SU-DHL-6 (cell line): ENCODE data around the gene EDDM13.

Experiments
- H2AFZ ChIP-seq: fragments of 200-600 bp; sonication (generic); 2 replicates; pipeline ENCODE4 v1.6.1; 2014; ENCODE audit warnings: low read depth, mild to moderate bottlenecking, moderate library complexity, mixed read lengths, antibody characterized with exemption, low read length; ENCODE audit not compliant: severe bottlenecking
- H3F3A ChIP-seq: fragments of 200-600 bp; shearing (Covaris generic); 2 replicates; pipeline ENCODE4 v1.6.0; 2016; ENCODE audit warnings: antibody characterized with exemption, mild to moderate bottlenecking; ENCODE audit not compliant: insufficient read depth
- H3K27ac ChIP-seq: fragments of 200-600 bp; sonication (generic); 2 replicates; pipeline ENCODE4 v1.5.1; 2016; ENCODE audit warnings: low read depth, mild to moderate bottlenecking, low read length, moderate library complexity, mixed read lengths
- H3K27me3 ChIP-seq: fragments of 200-600 bp; sonication (generic), shearing (Covaris generic); 2 replicates; pipeline ENCODE4 v1.6.0; 2014; ENCODE audit warnings: mild to moderate bottlenecking, low read length
- H3K36me3 ChIP-seq: fragments of 200-600 bp; sonication (generic); 2 replicates; pipeline ENCODE4 v1.6.1; 2014; ENCODE audit warnings: mild to moderate bottlenecking, low read length, mixed read lengths
- H3K4me2 ChIP-seq: fragments of 300-600, 200-600 bp; shearing (Covaris generic), sonication (generic); 2 replicates; pipeline ENCODE4 v1.6.0; 2014; ENCODE audit warnings: low read length, low read depth, mild to moderate bottlenecking; ENCODE audit not compliant: poor library complexity, severe bottlenecking
- H3K4me3 ChIP-seq: fragments of 200-600 bp; sonication (generic); 2 replicates; pipeline ENCODE4 v1.5.1; 2014; ENCODE audit warnings: antibody characterized with exemption, low read length, mild to moderate bottlenecking, mixed read lengths; ENCODE audit not compliant: insufficient read depth, poor library complexity, severe bottlenecking
- H3K79me2 ChIP-seq: fragments of 200-600 bp; sonication (generic); 2 replicates; pipeline ENCODE4 v1.6.1; 2014; ENCODE audit warnings: mild to moderate bottlenecking, low read length, moderate library complexity; ENCODE audit not compliant: insufficient read depth
- H3K9ac ChIP-seq: fragments of 200-600 bp; sonication (generic); 2 replicates; pipeline ENCODE4 v1.7.0; 2014; ENCODE audit warnings: mild to moderate bottlenecking, low read length
- H3K9me2 ChIP-seq: fragments of 200-600 bp; sonication (generic); replicated peaks from 2 replicates; pipeline ENCODE4 v1.6.1; 2014; ENCODE audit warnings: low read length; ENCODE audit not compliant: insufficient read depth
- H3K9me3 ChIP-seq: fragments of 200-600 bp; sonication (generic); 2 replicates; pipeline ENCODE4 v1.6.1; 2014; ENCODE audit warnings: low read length, mixed read lengths; ENCODE audit not compliant: insufficient read depth
- H4K20me1 ChIP-seq: fragments of 200-600 bp; sonication (generic); 2 replicates; pipeline ENCODE4 v1.6.1; 2014; ENCODE audit warnings: low read depth, mild to moderate bottlenecking, antibody characterized with exemption, low read length, moderate library complexity, mixed read lengths
- EZH2phosphoT487 ChIP-seq: fragments of 200-600 bp; sonication (generic), shearing (Covaris generic); conservative IDR thresholded peaks from 2 replicates; pipeline ENCODE4 v1.6.1; 2018; ENCODE audit warnings: mild to moderate bottlenecking, antibody characterized with exemption, low read length, moderate library complexity, mixed read lengths
- TF ChIP-seq, protein P1 (sequence below): fragments of 200-600 bp; sonication (generic); IDR thresholded peaks from one replicate; pipeline ENCODE4 v1.5.1; 2017; ENCODE audit warnings: antibody characterized with exemption, mild to moderate bottlenecking, low read length, moderate library complexity; ENCODE audit not compliant: insufficient read depth, poor library complexity, severe bottlenecking

The EDDM13 gene

GRCh38 chr19:56341948-56342347 lies 69.4 kb downstream of the EDDM13 start:
- Histone ChIP-seq H3K9me3 (peaks cover 18% of the 10 kb centered on the region), H3K4me3 (no peak overlapping the region), H3K4me2 (no peak overlapping the region)

DNA sequence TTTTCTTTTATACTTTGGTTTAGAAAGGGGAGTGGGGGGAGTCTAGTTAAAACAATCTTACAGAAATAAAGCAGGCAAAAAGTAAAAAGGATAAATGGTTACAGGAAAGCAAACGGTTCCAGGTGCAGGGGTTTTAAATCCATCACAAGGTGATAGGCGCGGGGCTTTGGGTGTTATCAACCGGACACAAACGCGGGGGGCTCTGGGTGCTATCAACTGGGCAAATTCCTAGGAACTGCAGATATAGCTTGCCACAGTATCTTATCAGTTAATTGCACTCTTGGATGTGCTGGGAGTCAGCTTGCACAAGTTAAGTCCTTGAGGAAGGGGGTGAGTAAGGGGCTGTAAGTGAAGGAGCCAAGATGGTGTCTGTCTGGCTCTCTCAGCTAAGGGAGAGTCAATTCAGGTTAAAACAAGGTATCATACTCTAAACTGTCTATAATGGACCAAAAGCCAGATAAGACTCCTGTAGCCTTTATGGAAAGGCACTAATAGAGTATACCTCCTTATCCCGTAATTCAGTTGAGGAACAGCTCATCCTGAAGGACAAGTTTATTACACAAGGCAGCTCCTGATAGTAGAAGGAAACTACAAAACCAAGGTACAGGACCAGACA lies 74.7 kb downstream of the EDDM13 start:
- no peaks in the 10 kb centered on the region for H3K36me3 ChIP-seq
- no peak overlapping the region for H2AFZ ChIP-seq
- no peaks in the 10 kb centered on the region for H3K9me2 ChIP-seq
- H3K27me3 ChIP-seq = no peaks in the 10 kb centered on the region
- H3K9ac ChIP-seq = no peak overlapping the region
- H3K4me2 ChIP-seq = no peak overlapping the region
- no peaks in the 10 kb centered on the region for H4K20me1 ChIP-seq
- TF ChIP-seq EZH2phosphoT487 = no peak
- H3K4me3 ChIP-seq = no peak overlapping the region
- H3K9me3 ChIP-seq = peaks cover 12% of the 10 kb centered on the region; the same call in 1 of the 2 replicates
- H3K79me2 ChIP-seq = no peaks in the 10 kb centered on the region
- H3F3A ChIP-seq = no peaks in the 10 kb centered on the region
- no peak overlapping the region for H3K27ac ChIP-seq

More at GRCh38 chr19:56341948-56342347, 69.4 kb downstream of the EDDM13 start:
- Histone ChIP-seq H3K27me3 (no peaks in the 10 kb centered on the region), H3K36me3 (no peaks in the 10 kb centered on the region), H3K9me2 (no peaks in the 10 kb centered on the region), H3F3A (no peaks in the 10 kb centered on the region), H2AFZ (no peak overlapping the region), H3K27ac (no peak overlapping the region), H3K79me2 (no peaks in the 10 kb centered on the region), H4K20me1 (no peaks in the 10 kb centered on the region), H3K9ac (no peak overlapping the region)
- TF ChIP-seq EZH2phosphoT487 = no peak
- TF ChIP-seq, protein P1, sequence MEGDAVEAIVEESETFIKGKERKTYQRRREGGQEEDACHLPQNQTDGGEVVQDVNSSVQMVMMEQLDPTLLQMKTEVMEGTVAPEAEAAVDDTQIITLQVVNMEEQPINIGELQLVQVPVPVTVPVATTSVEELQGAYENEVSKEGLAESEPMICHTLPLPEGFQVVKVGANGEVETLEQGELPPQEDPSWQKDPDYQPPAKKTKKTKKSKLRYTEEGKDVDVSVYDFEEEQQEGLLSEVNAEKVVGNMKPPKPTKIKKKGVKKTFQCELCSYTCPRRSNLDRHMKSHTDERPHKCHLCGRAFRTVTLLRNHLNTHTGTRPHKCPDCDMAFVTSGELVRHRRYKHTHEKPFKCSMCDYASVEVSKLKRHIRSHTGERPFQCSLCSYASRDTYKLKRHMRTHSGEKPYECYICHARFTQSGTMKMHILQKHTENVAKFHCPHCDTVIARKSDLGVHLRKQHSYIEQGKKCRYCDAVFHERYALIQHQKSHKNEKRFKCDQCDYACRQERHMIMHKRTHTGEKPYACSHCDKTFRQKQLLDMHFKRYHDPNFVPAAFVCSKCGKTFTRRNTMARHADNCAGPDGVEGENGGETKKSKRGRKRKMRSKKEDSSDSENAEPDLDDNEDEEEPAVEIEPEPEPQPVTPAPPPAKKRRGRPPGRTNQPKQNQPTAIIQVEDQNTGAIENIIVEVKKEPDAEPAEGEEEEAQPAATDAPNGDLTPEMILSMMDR = no peak

DNA sequence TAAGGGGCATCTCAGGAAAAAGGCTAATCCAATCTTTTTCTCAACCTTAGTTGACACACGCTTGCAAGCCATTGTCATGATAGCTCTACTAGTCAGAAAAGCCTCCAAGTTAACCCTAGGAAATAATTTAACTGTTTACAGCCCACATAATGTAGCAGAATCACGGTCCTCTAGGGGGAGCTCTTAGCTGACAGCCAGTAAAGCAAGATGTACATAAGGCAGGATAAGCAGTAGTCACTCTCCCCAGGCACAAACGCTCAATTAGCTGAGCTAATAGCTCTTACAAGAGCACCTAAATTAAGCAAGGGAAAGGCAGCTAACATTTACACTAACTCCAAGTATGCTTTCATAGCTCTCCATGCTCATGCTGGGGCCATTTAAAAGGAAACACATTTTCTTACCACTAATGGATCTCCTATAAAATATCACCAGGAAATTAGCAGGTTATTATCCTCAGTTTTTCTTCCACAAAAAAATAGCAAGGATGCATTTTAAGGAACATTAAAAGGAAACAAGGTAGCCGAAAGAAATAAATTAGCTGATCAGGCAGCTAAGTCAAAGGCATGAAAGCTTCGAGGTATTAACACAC lies 75.8 kb downstream of the EDDM13 start:
- Histone ChIP-seq H3K9ac (no peak overlapping the region), H2AFZ (no peak overlapping the region), H3K79me2 (no peaks in the 10 kb centered on the region), H3K9me2 (no peaks in the 10 kb centered on the region), H3K4me2 (no peak overlapping the region), H3K27me3 (no peaks in the 10 kb centered on the region), H3K4me3 (no peak overlapping the region), H3K27ac (no peak overlapping the region), H4K20me1 (no peaks in the 10 kb centered on the region), H3K36me3 (no peaks in the 10 kb centered on the region), H3K9me3 (peaks cover 2% of the 10 kb centered on the region; the same call in 1 of the 2 replicates), H3F3A (no peaks in the 10 kb centered on the region)
- TF ChIP-seq EZH2phosphoT487 = no peak
- TF ChIP-seq, protein P1 = peak; percentile 43

- no peak overlapping the region for H2AFZ ChIP-seq
- H3K4me2 ChIP-seq = no peak overlapping the region
- H3K79me2 ChIP-seq = no peaks in the 10 kb centered on the region
- TF ChIP-seq, protein P1 = peak; percentile 82
- no peak for TF ChIP-seq EZH2phosphoT487
- H3K9me3 ChIP-seq = no peaks in the 10 kb centered on the region
- no peaks in the 10 kb centered on the region for H3K9me2 ChIP-seq
- H3K9ac ChIP-seq = no peak overlapping the region
- no peak overlapping the region for H3K27ac ChIP-seq
- no peaks in the 10 kb centered on the region for H3K27me3 ChIP-seq
- no peaks in the 10 kb centered on the region for H3K36me3 ChIP-seq
- H3K4me3 ChIP-seq = no peak overlapping the region
- H4K20me1 ChIP-seq = no peaks in the 10 kb centered on the region
- no peaks in the 10 kb centered on the region for H3F3A ChIP-seq
These were observed 78.0 kb downstream of the EDDM13 start for GRCh38 chr19:56350416-56351045.
